K562 (cell line): ENCODE measurements around the gene SPATA2L. TPM values are rescaled to one million over a fixed set of nuclear protein-coding genes. Genes with fewer than 3 reads are reported as not detected.
A peak's percentile ranks its signal among the peaks of the same experiment; 100 is the strongest.

Source experiments
- ARID3A ChIP-seq: IDR thresholded peaks from 2 replicates; pipeline ENCODE4 v1.6.1; 2012; ENCODE audit warnings: low read depth, low read length, improper control_type of control experiment, borderline replicate concordance
- DACH1 ChIP-seq: fragments of 450-650 bp; IDR thresholded peaks from 2 replicates; pipeline ENCODE4 v1.6.1; 2018; ENCODE audit not compliant: partially characterized antibody
- ETV1 ChIP-seq: fragments of 450-650 bp; conservative IDR thresholded peaks from 2 replicates; pipeline ENCODE4 v1.6.1; 2016; ENCODE audit warnings: missing genetic modification characterization, control low read depth, low read depth, missing compliant biosample characterization
- IRF1 ChIP-seq: sonication (generic); formaldehyde crosslinking; IDR thresholded peaks from 2 replicates; pipeline ENCODE4 v1.8.0; 2022; ENCODE audit warnings: missing genetic modification reagents, mild to moderate bottlenecking, borderline replicate concordance
- NFE2 ChIP-seq: IDR thresholded peaks from 2 replicates; pipeline ENCODE4 v1.6.1; 2014; ENCODE audit warnings: antibody characterized with exemption, low read depth
- NFYB ChIP-seq: IDR thresholded peaks from 2 replicates; pipeline ENCODE4 v1.6.1; 2011; ENCODE audit warnings: mild to moderate bottlenecking, moderate library complexity; ENCODE audit not compliant: insufficient read length; ENCODE audit errors: extremely low read depth
- PCBP2 ChIP-seq: fragments of 200-400 bp; formaldehyde crosslinking; IDR thresholded peaks from 2 replicates; pipeline ENCODE4 v1.6.1; 2018; ENCODE audit warnings: low read length, low read depth, mild to moderate bottlenecking, moderate library complexity; ENCODE audit not compliant: poor library complexity, severe bottlenecking
- PKNOX1 ChIP-seq: fragments of 450-650 bp; IDR thresholded peaks from 2 replicates; pipeline ENCODE4 v1.6.1; 2016
- POLR3A ChIP-seq: IDR thresholded peaks from 2 replicates; pipeline ENCODE4 v1.6.1; 2011; ENCODE audit warnings: borderline replicate concordance, mild to moderate bottlenecking, moderate library complexity; ENCODE audit not compliant: insufficient read length, insufficient read depth; ENCODE audit errors: extremely low read depth
- PTTG1 ChIP-seq: fragments of 450-650 bp; IDR thresholded peaks from 2 replicates; pipeline ENCODE4 v1.6.1; 2016; ENCODE audit warnings: low read depth, mild to moderate bottlenecking, missing genetic modification characterization, missing compliant biosample characterization
- SLC30A9 ChIP-seq: fragments of 250-450 bp; sonication (Bioruptor Pico); IDR thresholded peaks from 2 replicates; pipeline ENCODE4 v1.8.0; 2022; ENCODE audit warnings: mild to moderate bottlenecking, moderate library complexity
- TAF7 ChIP-seq: fragments of 450-650 bp; IDR thresholded peaks from 2 replicates; pipeline ENCODE4 v1.6.1; 2016; ENCODE audit warnings: missing genetic modification characterization, missing compliant biosample characterization
- TBP ChIP-seq: optimal IDR thresholded peaks from 2 replicates; pipeline ENCODE3; 2011; ENCODE audit warnings: low read depth, low read length, improper control_type of control experiment
- TRIM24 ChIP-seq, 2 experiments: fragments of 450-650 bp; IDR thresholded peaks; 2 replicates each; pipeline ENCODE4 v1.6.1; 2016
- XRCC5 ChIP-seq: fragments of 200-400 bp; formaldehyde crosslinking; IDR thresholded peaks from 2 replicates; pipeline ENCODE4 v1.6.1; 2017; ENCODE audit warnings: low read depth, mild to moderate bottlenecking, low read length
- ZBTB1 ChIP-seq: sonication (generic); formaldehyde crosslinking; IDR thresholded peaks from 2 replicates; pipeline ENCODE4 v1.8.1; 2023; ENCODE audit warnings: missing genetic modification reagents, low read depth, mild to moderate bottlenecking, borderline replicate concordance
- ZNF146 ChIP-seq: IDR thresholded peaks from one replicate; pipeline ENCODE4 v1.6.1; 2018; ENCODE audit warnings: missing compliant biosample characterization; ENCODE audit not compliant: unreplicated experiment
- ZNF512 ChIP-seq: IDR thresholded peaks from 2 replicates; pipeline ENCODE4 v1.6.1; 2016; ENCODE audit warnings: missing genetic modification characterization, missing compliant biosample characterization
- ZNF696 ChIP-seq: fragments of 250-450 bp; sonication (Bioruptor Pico); conservative IDR thresholded peaks from 2 replicates; pipeline ENCODE4 v1.4.0; 2020; ENCODE audit warnings: mild to moderate bottlenecking, moderate library complexity
- ZZZ3 ChIP-seq: fragments of 450-650 bp; IDR thresholded peaks from 2 replicates; pipeline ENCODE4 v1.6.1; 2016; ENCODE audit warnings: antibody characterized with exemption, mild to moderate bottlenecking, moderate library complexity
- polyA plus RNA-seq, 8 experiments: library from polyadenylated mRNA; depleted of rRNA in 4 of 8; stranded (reverse) in 5 of 8; unstranded in 3 of 8; fragments of >200 nt; fragmentation: Nextera tagmentation in 2 of 8; fragmentation: Illumina TruSeq in 1 of 8; extraction: Ambion mirVana in 2 of 8; extraction: Trizol in 1 of 8; gene quantifications; 2 replicates each; pipeline versions ENCODE4 v1.2.1 to v1.2.3, GENCODE V29; 2011 to 2014; ENCODE audit warnings: inconsistent platforms in 1 of 8, missing spikeins in 1 of 8
- total RNA-seq, 7 experiments: library from RNA; depleted of rRNA in 6 of 7; stranded (reverse); fragments of >200 nt in 6 of 7; fragmentation: Illumina TruSeq in 2 of 7; extraction: Trizol in 2 of 7; gene quantifications; 2 replicates each; pipeline versions ENCODE4 v1.2.1 to v1.2.3, GENCODE V29; 2011 to 2021; ENCODE audit warnings: low replicate concordance in 1 of 7
- TF ChIP-seq, protein P1 (sequence below): fragments of 250-450 bp; sonication (Bioruptor Pico); IDR thresholded peaks from 2 replicates; pipeline ENCODE4 v1.5.0; 2022; ENCODE audit warnings: mild to moderate bottlenecking

SPATA2L gene
- total and polyA plus RNA-seq, 9 of the 15 experiments (the other 6 are each of a cell fraction or from before 2014, with no cell fraction given) = 0.13 to 19.2 (median 4.8) TPM; not detected in 1

GRCh38 chr16:89657442-89658220, 43.9 kb downstream of the SPATA2L start, which contains the start of the genes CHMP1A and SPATA33 (continued):
- TF ChIP-seq PCBP2 (no peak), SLC30A9 (CRISPR knock-in tag) (no peak), ZZZ3 (no peak), NFE2 (no peak), TBP (peak; percentile 54), ARID3A (no peak), NFYB (no peak), POLR3A (no peak), PTTG1 (tag) (no peak), ETV1 (tag) (peak; percentile 89), PKNOX1 (no peak; the same call in 1 of the 2 replicates), IRF1 (no peak), XRCC5 (no peak), ZNF512 (tag) (no peak), TRIM24 (IDR thresholded peaks at IDR 0.05) (no peak), ZNF696 (CRISPR knock-in tag) (no peak), ZBTB1 (no peak), DACH1 (no peak), ZNF146 (CRISPR knock-in tag) (no peak), TAF7 (peak; percentile 69; the same call in 1 of the 2 replicates)
- TF ChIP-seq, protein P1, sequence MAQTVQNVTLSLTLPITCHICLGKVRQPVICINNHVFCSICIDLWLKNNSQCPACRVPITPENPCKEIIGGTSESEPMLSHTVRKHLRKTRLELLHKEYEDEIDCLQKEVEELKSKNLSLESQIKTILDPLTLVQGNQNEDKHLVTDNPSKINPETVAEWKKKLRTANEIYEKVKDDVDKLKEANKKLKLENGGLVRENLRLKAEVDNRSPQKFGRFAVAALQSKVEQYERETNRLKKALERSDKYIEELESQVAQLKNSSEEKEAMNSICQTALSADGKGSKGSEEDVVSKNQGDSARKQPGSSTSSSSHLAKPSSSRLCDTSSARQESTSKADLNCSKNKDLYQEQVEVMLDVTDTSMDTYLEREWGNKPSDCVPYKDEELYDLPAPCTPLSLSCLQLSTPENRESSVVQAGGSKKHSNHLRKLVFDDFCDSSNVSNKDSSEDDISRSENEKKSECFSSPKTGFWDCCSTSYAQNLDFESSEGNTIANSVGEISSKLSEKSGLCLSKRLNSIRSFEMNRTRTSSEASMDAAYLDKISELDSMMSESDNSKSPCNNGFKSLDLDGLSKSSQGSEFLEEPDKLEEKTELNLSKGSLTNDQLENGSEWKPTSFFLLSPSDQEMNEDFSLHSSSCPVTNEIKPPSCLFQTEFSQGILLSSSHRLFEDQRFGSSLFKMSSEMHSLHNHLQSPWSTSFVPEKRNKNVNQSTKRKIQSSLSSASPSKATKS = no peak
